Activated B cell treated with CpG ODN at 0.5 μM for 24 hours (primary cell): ENCODE data around the gene POP7. TPM values are rescaled to one million over a fixed set of nuclear protein-coding genes. Genes with fewer than 3 reads are reported as not detected.

ENCODE experiments used
- ATAC-seq: fragments of 200-7000 bp; cut with Tn5 transposase; one replicate; pipeline ENCODE4 v1.10.0; 2021; ENCODE audit warnings: low read depth, mild to moderate bottlenecking, moderate library complexity
- CTCF ChIA-PET: fragments of 350-600 bp; sonication (Branson Sonifier 250); formaldehyde crosslinking; loops from one replicate; lab custom pipeline; 2021; ENCODE audit warnings: antibody characterized with exemption; lab: Charles Lee
- POLR2A ChIA-PET: fragments of 350-600 bp; sonication (Branson Sonifier 250); formaldehyde crosslinking; loops from one replicate; lab custom pipeline; 2021; ENCODE audit warnings: antibody characterized with exemption; lab: Charles Lee
- DNase-seq: peaks from one replicate; pipeline ENCODE4 v3.0.0; 2022
- H3K27ac Mint-ChIP-seq: one replicate; pipeline ENCODE4 v1.8.0; 2020; ENCODE audit warnings: mixed read lengths
- H3K27me3 Mint-ChIP-seq: one replicate; pipeline ENCODE4 v1.8.0; 2021; ENCODE audit warnings: mixed read lengths
- H3K36me3 Mint-ChIP-seq: one replicate; pipeline ENCODE4 v1.8.0; 2021; ENCODE audit warnings: low read depth, mixed read lengths
- H3K4me1 Mint-ChIP-seq: one replicate; pipeline ENCODE4 v1.8.0; 2021; ENCODE audit warnings: mixed read lengths
- H3K4me3 Mint-ChIP-seq: one replicate; pipeline ENCODE4 v1.8.0; 2020; ENCODE audit warnings: mild to moderate bottlenecking, mixed read lengths
- H3K9me3 Mint-ChIP-seq: one replicate; pipeline ENCODE4 v1.8.0; 2020; ENCODE audit warnings: mixed read lengths
- CTCF ChIP-seq: fragments of 200-600 bp; IDR thresholded peaks from one replicate; pipeline ENCODE4 v1.8.0; 2022; ENCODE audit warnings: antibody characterized with exemption, mild to moderate bottlenecking
- intact Hi-C: fragments of 100-400 bp; cut with micrococcal nuclease; formaldehyde crosslinking; loops from one replicate; pipeline ENCODE4 v1.15.1; 2024
- total RNA-seq: library from RNA; stranded (reverse); gene quantifications from 2 replicates; pipeline ENCODE4 v1.2.3, GENCODE V29; 2022

Gene POP7
- total RNA-seq, 1 donor from 2014 or later, result 21.7 TPM

DNA sequence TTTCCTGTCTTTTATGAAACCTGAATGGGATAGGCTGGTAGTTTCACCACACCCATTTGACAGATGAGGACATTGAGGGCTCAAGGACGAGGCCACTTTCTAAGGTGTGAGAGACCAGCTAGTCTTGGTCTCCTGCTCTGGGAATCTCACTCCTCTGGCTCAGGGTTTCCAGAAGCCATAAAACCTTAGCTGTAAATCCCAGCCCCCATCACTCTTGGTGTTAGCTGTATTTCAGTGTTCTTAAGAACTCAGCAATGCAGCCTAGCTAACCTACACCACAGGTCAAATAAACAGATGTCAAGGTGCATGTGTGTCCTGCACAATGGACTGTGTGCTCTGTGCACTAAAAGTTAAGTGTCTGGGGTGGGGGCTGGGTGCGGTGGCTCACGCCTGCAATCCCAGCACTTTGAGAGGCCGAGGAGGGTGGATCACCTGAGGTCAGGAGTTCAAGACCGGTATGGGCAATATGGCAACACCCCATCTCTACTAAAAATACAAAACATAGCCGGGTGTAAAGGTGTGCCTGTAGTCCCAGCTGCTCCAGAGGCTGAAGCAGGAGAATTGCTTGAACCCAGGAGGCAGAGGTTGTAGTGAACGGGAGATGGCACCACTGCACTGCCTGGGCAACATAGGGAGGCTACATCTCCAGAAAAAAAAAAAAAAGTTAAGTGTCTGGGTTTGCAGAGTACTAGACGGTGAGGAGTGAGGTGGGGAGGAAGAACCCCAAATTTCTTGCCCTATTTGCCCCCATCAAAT is 13.8 kb downstream of the POP7 start:
- POLR2A ChIA-PET, result no interaction called here
- CTCF ChIA-PET, result no interaction called here
- intact Hi-C loops, result no loop called here

GRCh38 chr7:100720279-100720670 is 14.4 kb downstream of the POP7 start, which contains the start of gene EPO:
TSS of gene EPO (plus strand) at chr7:100720468. CDS start at chr7:100720981, 513 bp downstream.
- H3K27ac Mint-ChIP-seq, result no peak within 1 kb of the TSS
- intact Hi-C loops, result no loop called here
- peaks cover 13% of the 10 kb centered on the region for H3K9me3 Mint-ChIP-seq
- POLR2A ChIA-PET, result no interaction called here
- CTCF ChIA-PET, result no interaction called here
- H3K4me1 Mint-ChIP-seq, result peaks cover 7% of the 10 kb centered on the region
- no peak for DNase-seq
- H3K36me3 Mint-ChIP-seq, result no peaks in the 10 kb centered on the region
- peaks cover 38% of the 10 kb centered on the region for H3K27me3 Mint-ChIP-seq
- no peak for TF ChIP-seq CTCF
- H3K4me3 Mint-ChIP-seq, result no peak within 1 kb of the TSS
- ATAC-seq, result no peak

More for the DNA sequence above, 13.8 kb downstream of the POP7 start:
- TF ChIP-seq CTCF, result no peak
- peaks cover 38% of the 10 kb centered on the region for H3K27me3 Mint-ChIP-seq
- H3K27ac Mint-ChIP-seq, result no peak overlapping the region
- no peak for DNase-seq
- H3K36me3 Mint-ChIP-seq, result no peaks in the 10 kb centered on the region
- peaks cover 13% of the 10 kb centered on the region for H3K9me3 Mint-ChIP-seq
- H3K4me3 Mint-ChIP-seq, result no peak overlapping the region
- ATAC-seq, result no peak
- H3K4me1 Mint-ChIP-seq, result peaks cover 4% of the 10 kb centered on the region

DNA sequence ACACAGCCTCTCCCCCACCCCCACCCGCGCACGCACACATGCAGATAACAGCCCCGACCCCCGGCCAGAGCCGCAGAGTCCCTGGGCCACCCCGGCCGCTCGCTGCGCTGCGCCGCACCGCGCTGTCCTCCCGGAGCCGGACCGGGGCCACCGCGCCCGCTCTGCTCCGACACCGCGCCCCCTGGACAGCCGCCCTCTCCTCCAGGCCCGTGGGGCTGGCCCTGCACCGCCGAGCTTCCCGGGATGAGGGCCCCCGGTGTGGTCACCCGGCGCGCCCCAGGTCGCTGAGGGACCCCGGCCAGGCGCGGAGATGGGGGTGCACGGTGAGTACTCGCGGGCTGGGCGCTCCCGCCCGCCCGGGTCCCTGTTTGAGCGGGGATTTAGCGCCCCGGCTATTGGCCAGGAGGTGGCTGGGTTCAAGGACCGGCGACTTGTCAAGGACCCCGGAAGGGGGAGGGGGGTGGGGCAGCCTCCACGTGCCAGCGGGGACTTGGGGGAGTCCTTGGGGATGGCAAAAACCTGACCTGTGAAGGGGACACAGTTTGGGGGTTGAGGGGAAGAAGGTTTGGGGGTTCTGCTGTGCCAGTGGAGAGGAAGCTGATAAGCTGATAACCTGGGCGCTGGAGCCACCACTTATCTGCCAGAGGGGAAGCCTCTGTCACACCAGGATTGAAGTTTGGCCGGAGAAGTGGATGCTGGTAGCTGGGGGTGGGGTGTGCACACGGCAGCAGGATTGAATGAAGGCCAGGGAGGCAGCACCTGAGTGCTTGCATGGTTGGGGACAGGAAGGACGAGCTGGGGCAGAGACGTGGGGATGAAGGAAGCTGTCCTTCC is 15.0 kb downstream of the POP7 start:
- no peak overlapping the region for H3K4me3 Mint-ChIP-seq
- peaks cover 13% of the 10 kb centered on the region for H3K9me3 Mint-ChIP-seq
- DNase-seq, result no peak
- CTCF ChIA-PET, result interaction anchor here (1.4 kb wide), 1 partner anchor 15 kb away, joined by 5 read pairs; the partner anchor contains the start of gene POP7
- no peaks in the 10 kb centered on the region for H3K36me3 Mint-ChIP-seq
- intact Hi-C loops, result no loop called here
- peaks cover 7% of the 10 kb centered on the region for H3K4me1 Mint-ChIP-seq
- peaks cover 38% of the 10 kb centered on the region for H3K27me3 Mint-ChIP-seq
- no peak for TF ChIP-seq CTCF
- no peak for ATAC-seq
- H3K27ac Mint-ChIP-seq, result no peak overlapping the region
- POLR2A ChIA-PET, result no interaction called here

DNA sequence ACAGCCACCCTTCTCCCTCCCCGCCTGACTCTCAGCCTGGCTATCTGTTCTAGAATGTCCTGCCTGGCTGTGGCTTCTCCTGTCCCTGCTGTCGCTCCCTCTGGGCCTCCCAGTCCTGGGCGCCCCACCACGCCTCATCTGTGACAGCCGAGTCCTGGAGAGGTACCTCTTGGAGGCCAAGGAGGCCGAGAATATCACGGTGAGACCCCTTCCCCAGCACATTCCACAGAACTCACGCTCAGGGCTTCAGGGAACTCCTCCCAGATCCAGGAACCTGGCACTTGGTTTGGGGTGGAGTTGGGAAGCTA is 15.5 kb downstream of the POP7 start:
- no peak overlapping the region for H3K27ac Mint-ChIP-seq
- peaks cover 7% of the 10 kb centered on the region for H3K4me1 Mint-ChIP-seq
- no peak for DNase-seq
- H3K9me3 Mint-ChIP-seq, result peaks cover 13% of the 10 kb centered on the region
- POLR2A ChIA-PET, result no interaction called here
- CTCF ChIA-PET, result interaction anchor here (1.4 kb wide), 1 partner anchor 16 kb away, joined by 5 read pairs; the partner anchor contains the start of gene POP7
- peaks cover 38% of the 10 kb centered on the region for H3K27me3 Mint-ChIP-seq
- ATAC-seq, result no peak
- no peak overlapping the region for H3K4me3 Mint-ChIP-seq
- intact Hi-C loops, result no loop called here
- no peak for TF ChIP-seq CTCF
- H3K36me3 Mint-ChIP-seq, result no peaks in the 10 kb centered on the region
